Breast epithelium (tissue), 3 donors: Measurements from ENCODE around the gene PSME4.

Experiments used
- POLR2A ChIP-seq: fragments of 450-650 bp; IDR thresholded peaks from one replicate; pipeline ENCODE4 v1.6.1; 2016; ENCODE audit warnings: antibody characterized with exemption, mild to moderate bottlenecking, moderate library complexity
- TF ChIP-seq, protein P1 (sequence below), 3 donors: fragments of 450-650 bp; IDR thresholded peaks; one replicate each; pipeline ENCODE4 v1.5.1; 2016 to 2017; ENCODE audit warnings: antibody characterized with exemption in 3 of 3, mild to moderate bottlenecking in 3 of 3, moderate library complexity in 3 of 3

DNA sequence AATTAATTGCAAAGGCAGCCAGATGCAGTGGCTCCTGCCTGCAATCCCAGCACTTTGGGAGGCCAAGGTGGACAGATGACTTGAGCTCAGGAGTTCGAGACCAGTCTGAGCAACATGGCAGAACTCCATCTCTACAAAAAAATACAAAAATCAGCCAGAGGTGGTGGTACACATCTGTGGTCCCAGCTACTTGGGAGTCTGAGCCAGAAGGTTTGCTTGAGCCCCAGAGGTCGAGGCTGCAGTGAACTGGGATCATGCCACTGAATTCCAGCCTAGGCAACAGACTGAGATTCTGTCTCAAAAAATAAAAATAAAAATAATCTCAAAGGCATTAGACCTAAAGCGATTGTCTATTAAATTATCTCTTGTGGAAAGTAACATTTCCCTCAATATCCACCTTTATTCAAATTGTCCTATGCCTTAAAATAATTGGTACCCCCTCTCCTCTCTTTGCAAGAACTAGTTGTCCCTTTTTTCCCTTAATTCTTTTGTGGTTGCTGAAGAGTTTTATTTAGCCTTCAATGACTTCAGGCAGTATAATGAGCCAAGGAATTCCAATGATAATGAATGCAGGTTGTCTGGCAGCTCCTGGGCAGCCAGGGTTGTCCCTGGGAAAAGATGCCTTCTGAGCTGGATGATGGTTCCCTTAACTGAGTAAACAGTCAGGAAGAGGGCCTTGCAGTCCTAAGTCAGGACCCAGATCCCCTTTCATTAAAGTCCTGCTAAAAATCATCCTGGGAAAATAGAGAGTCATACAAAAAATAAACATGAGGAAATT is 143.2 kb downstream of the PSME4 start:
- TF ChIP-seq, protein P1, sequence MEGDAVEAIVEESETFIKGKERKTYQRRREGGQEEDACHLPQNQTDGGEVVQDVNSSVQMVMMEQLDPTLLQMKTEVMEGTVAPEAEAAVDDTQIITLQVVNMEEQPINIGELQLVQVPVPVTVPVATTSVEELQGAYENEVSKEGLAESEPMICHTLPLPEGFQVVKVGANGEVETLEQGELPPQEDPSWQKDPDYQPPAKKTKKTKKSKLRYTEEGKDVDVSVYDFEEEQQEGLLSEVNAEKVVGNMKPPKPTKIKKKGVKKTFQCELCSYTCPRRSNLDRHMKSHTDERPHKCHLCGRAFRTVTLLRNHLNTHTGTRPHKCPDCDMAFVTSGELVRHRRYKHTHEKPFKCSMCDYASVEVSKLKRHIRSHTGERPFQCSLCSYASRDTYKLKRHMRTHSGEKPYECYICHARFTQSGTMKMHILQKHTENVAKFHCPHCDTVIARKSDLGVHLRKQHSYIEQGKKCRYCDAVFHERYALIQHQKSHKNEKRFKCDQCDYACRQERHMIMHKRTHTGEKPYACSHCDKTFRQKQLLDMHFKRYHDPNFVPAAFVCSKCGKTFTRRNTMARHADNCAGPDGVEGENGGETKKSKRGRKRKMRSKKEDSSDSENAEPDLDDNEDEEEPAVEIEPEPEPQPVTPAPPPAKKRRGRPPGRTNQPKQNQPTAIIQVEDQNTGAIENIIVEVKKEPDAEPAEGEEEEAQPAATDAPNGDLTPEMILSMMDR (IDR thresholded peaks at IDR 0.05) = no peak
- TF ChIP-seq POLR2A = no peak
